Activated B cell treated with CpG ODN at 0.5 μM for 24 hours (primary cell): ENCODE measurements around the gene DOK1. TPM values are rescaled to one million over a fixed set of nuclear protein-coding genes. Genes with fewer than 3 reads are reported as not detected.

Experiments
- ATAC-seq: fragments of 200-7000 bp; cut with Tn5 transposase; one replicate; pipeline ENCODE4 v1.10.0; 2021; ENCODE audit warnings: low read depth, mild to moderate bottlenecking, moderate library complexity
- CTCF ChIA-PET: fragments of 350-600 bp; sonication (Branson Sonifier 250); formaldehyde crosslinking; loops from one replicate; lab custom pipeline; 2021; ENCODE audit warnings: antibody characterized with exemption; lab: Charles Lee
- POLR2A ChIA-PET: fragments of 350-600 bp; sonication (Branson Sonifier 250); formaldehyde crosslinking; loops from one replicate; lab custom pipeline; 2021; ENCODE audit warnings: antibody characterized with exemption; lab: Charles Lee
- DNase-seq: peaks from one replicate; pipeline ENCODE4 v3.0.0; 2022
- H3K27ac Mint-ChIP-seq: one replicate; pipeline ENCODE4 v1.8.0; 2020; ENCODE audit warnings: mixed read lengths
- H3K27me3 Mint-ChIP-seq: one replicate; pipeline ENCODE4 v1.8.0; 2021; ENCODE audit warnings: mixed read lengths
- H3K36me3 Mint-ChIP-seq: one replicate; pipeline ENCODE4 v1.8.0; 2021; ENCODE audit warnings: low read depth, mixed read lengths
- H3K4me1 Mint-ChIP-seq: one replicate; pipeline ENCODE4 v1.8.0; 2021; ENCODE audit warnings: mixed read lengths
- H3K4me3 Mint-ChIP-seq: one replicate; pipeline ENCODE4 v1.8.0; 2020; ENCODE audit warnings: mild to moderate bottlenecking, mixed read lengths
- H3K9me3 Mint-ChIP-seq: one replicate; pipeline ENCODE4 v1.8.0; 2020; ENCODE audit warnings: mixed read lengths
- CTCF ChIP-seq: fragments of 200-600 bp; IDR thresholded peaks from one replicate; pipeline ENCODE4 v1.8.0; 2022; ENCODE audit warnings: antibody characterized with exemption, mild to moderate bottlenecking
- intact Hi-C: fragments of 100-400 bp; cut with micrococcal nuclease; formaldehyde crosslinking; loops from one replicate; pipeline ENCODE4 v1.15.1; 2024
- total RNA-seq: library from RNA; stranded (reverse); gene quantifications from 2 replicates; pipeline ENCODE4 v1.2.3, GENCODE V29; 2022

Gene DOK1
- total RNA-seq, 1 donor from 2014 or later: 33.8 TPM

- ChIA-PET CTCF (interaction anchor here (1.3 kb wide), 1 partner anchor 32 kb away, joined by 6 read pairs; no protein-coding TSS in a partner anchor), POLR2A (interaction anchor here (0.5 to 1.6 kb wide), 12 partner anchors 15 to 134 kb away, joined by 3 to 6 read pairs (median 4); partner anchors contain the start of genes C2orf81, LBX2, PCGF1 and WBP1)
- no peak for DNase-seq
- intact Hi-C loops: loop anchor here (1.0 to 2.0 kb wide), 2 partner anchors 16 to 31 kb away; no protein-coding TSS in a partner anchor
- TF ChIP-seq CTCF: no peak
- H3K9me3 Mint-ChIP-seq: no peaks in the 10 kb centered on the region
- H3K36me3 Mint-ChIP-seq: peaks cover 16% of the 10 kb centered on the region
- H3K27me3 Mint-ChIP-seq: no peaks in the 10 kb centered on the region
- peak overlapping the region; percentile 97 for H3K4me3 Mint-ChIP-seq
- peak overlapping the region; percentile 90 for H3K27ac Mint-ChIP-seq
- no peak for ATAC-seq
- H3K4me1 Mint-ChIP-seq: peaks cover 26% of the 10 kb centered on the region
Measured at GRCh38 chr2:74555610-74556103, 1.1 kb downstream of the DOK1 start.

- peak overlapping the region; percentile 35 for H3K27ac Mint-ChIP-seq
Measured at GRCh38 chr2:74556159-74556558, 1.6 kb downstream of the DOK1 start.

GRCh38 chr2:74556831-74557370 lies 2.4 kb downstream of the DOK1 start:
- intact Hi-C loops: no loop called here
- ATAC-seq (no peak), DNase-seq (no peak)
- Mint-ChIP-seq H3K27me3 (no peaks in the 10 kb centered on the region), H3K36me3 (peaks cover 16% of the 10 kb centered on the region), H3K9me3 (no peaks in the 10 kb centered on the region), H3K27ac (no peak overlapping the region), H3K4me1 (peaks cover 25% of the 10 kb centered on the region), H3K4me3 (peak overlapping the region; percentile 97)
- no peak for TF ChIP-seq CTCF
- CTCF ChIA-PET: no interaction called here
- POLR2A ChIA-PET: interaction anchor here (0.9 to 1.6 kb wide), 2 partner anchors 20 to 27 kb away, joined by 3 to 5 read pairs; partner anchors contain the start of genes AUP1 and HTRA2

More at GRCh38 chr2:74556159-74556558, 1.6 kb downstream of the DOK1 start:
- H3K9me3 Mint-ChIP-seq: no peaks in the 10 kb centered on the region
- TF ChIP-seq CTCF: no peak
- no peaks in the 10 kb centered on the region for H3K27me3 Mint-ChIP-seq
- no peak for ATAC-seq
- H3K36me3 Mint-ChIP-seq: peaks cover 16% of the 10 kb centered on the region
- POLR2A ChIA-PET: interaction anchor here (0.8 to 1.6 kb wide), 7 partner anchors 15 to 135 kb away, joined by 3 to 6 read pairs (median 4); partner anchors contain the start of genes C2orf81, LBX2, PCGF1 and WDR54
- CTCF ChIA-PET: no interaction called here
- no peak for DNase-seq
- peaks cover 26% of the 10 kb centered on the region for H3K4me1 Mint-ChIP-seq
- H3K4me3 Mint-ChIP-seq: peak overlapping the region; percentile 97
- intact Hi-C loops: no loop called here

- peaks cover 15% of the 10 kb centered on the region for H3K4me1 Mint-ChIP-seq
- H3K27ac Mint-ChIP-seq: no peak overlapping the region
- no peaks in the 10 kb centered on the region for H3K9me3 Mint-ChIP-seq
- TF ChIP-seq CTCF: no peak
- ChIA-PET POLR2A (interaction anchor here (0.5 to 1.1 kb wide), 3 partner anchors 28 to 376 kb away, joined by 3 to 5 read pairs (median 5); no protein-coding TSS in a partner anchor), CTCF (interaction anchor here (1.4 kb wide), 1 partner anchor 14 kb away, joined by 3 read pairs; no protein-coding TSS in a partner anchor)
- intact Hi-C loops: no loop called here
- no peak for ATAC-seq
- no peak overlapping the region for H3K4me3 Mint-ChIP-seq
- DNase-seq: no peak
- H3K36me3 Mint-ChIP-seq: peaks cover 16% of the 10 kb centered on the region
- H3K27me3 Mint-ChIP-seq: no peaks in the 10 kb centered on the region
Measured at GRCh38 chr2:74558284-74559230, 4.0 kb downstream of the DOK1 start.
